HepG2 (cell line): Measurements from ENCODE around the gene SLTM. TPM values are rescaled to one million over a fixed set of nuclear protein-coding genes. Genes with fewer than 3 reads are reported as not detected.

ENCODE experiments used
- ATAC-seq: fragments of 200-7000 bp; cut with Tn5 transposase; 3 replicates; pipeline ENCODE4 v1.9.1; 2020; ENCODE audit warnings: mild to moderate bottlenecking, moderate library complexity
- BruUV-seq: library from RNA; stranded (reverse); fragments of 400-500 nt; replicated peaks from 2 replicates; lab custom pipeline; 2021; lab: Mats Ljungman, UMichigan
- CTCF ChIA-PET: fragments of 300-600 bp; formaldehyde crosslinking; extraction: SDS; loops from one replicate; lab custom pipeline; 2021; ENCODE audit warnings: low total read pairs, inconsistent platforms, low intra/inter-chr PET ratio; lab: Yijun Ruan, JAX
- POLR2A ChIA-PET: fragments of 350-600 bp; sonication (Branson Sonifier 250); formaldehyde crosslinking; loops from one replicate; lab custom pipeline; 2020; ENCODE audit warnings: antibody characterized with exemption, inconsistent platforms; lab: Yijun Ruan, JAX
- DNase-seq: peaks from one replicate; pipeline ENCODE4 v3.0.0-alpha.2; 2015; ENCODE audit warnings: low spot score
- FAIRE-seq: peaks from 3 replicates; lab custom pipeline; 2011; peaks lifted over from hg19 to GRCh38; lab: Jason Lieb, UNC
- H2AFZ ChIP-seq: one replicate; pipeline ENCODE4 v1.6.1; 2011; ENCODE audit warnings: low read length, inconsistent platforms
- H3K27ac ChIP-seq: fragments of 300-600 bp; 3 replicates; pipeline ENCODE4 v1.8.0; 2011; ENCODE audit warnings: mixed run types, mild to moderate bottlenecking, mixed read lengths, low read length, inconsistent platforms; ENCODE audit not compliant: insufficient read depth; ENCODE audit errors: extremely low read length
- H3K27me3 ChIP-seq, 2 experiments: fragments of 200-600 bp in 1 of 2; 2 replicates in 1 of 2; 3 replicates in 1 of 2; pipeline versions ENCODE4 v1.6.0 to v1.8.0; 2011; ENCODE audit warnings: low read length in 2 of 2, mild to moderate bottlenecking in 2 of 2, moderate library complexity in 2 of 2, inconsistent platforms in 1 of 2; ENCODE audit not compliant: insufficient read depth in 2 of 2, control insufficient read depth in 1 of 2
- H3K36me3 ChIP-seq, 2 experiments: fragments of 200-600 bp in 1 of 2; replicated peaks in 1 of 2; 2 replicates in 1 of 2; 3 replicates in 1 of 2; pipeline versions ENCODE4 v1.5.1 to v1.8.0; 2011; ENCODE audit warnings: low read length in 2 of 2, inconsistent platforms in 1 of 2; ENCODE audit not compliant: insufficient read depth in 2 of 2, control insufficient read depth in 1 of 2
- H3K4me1 ChIP-seq: 2 replicates; pipeline ENCODE4 v1.5.1; 2012; ENCODE audit warnings: low read length, inconsistent platforms; ENCODE audit not compliant: insufficient read depth
- H3K4me2 ChIP-seq: 2 replicates; pipeline ENCODE4 v1.6.0; 2011; ENCODE audit warnings: low read depth, low read length, inconsistent platforms
- H3K4me3 ChIP-seq, 3 experiments: fragments of 200-600 bp in 1 of 3; sonication (generic), shearing (Covaris generic) in 1 of 3; replicated peaks in 1 of 3; 2 replicates each; pipeline ENCODE4 v1.5.1; 2011 to 2016; ENCODE audit warnings: low read length in 3 of 3, inconsistent platforms in 2 of 3, low read depth in 2 of 3, mild to moderate bottlenecking in 2 of 3, control low read depth in 1 of 3, mixed read lengths in 1 of 3; ENCODE audit not compliant: insufficient read depth in 1 of 3
- H3K79me2 ChIP-seq: one replicate; pipeline ENCODE4 v1.6.1; 2011; ENCODE audit warnings: low read length, inconsistent platforms; ENCODE audit not compliant: insufficient read depth
- H3K9ac ChIP-seq: 2 replicates; pipeline ENCODE4 v1.6.0; 2011; ENCODE audit warnings: mild to moderate bottlenecking, low read depth, low read length, inconsistent platforms; ENCODE audit not compliant: insufficient read depth
- H3K9me3 ChIP-seq: 2 replicates; pipeline ENCODE4 v1.5.1; 2012; ENCODE audit warnings: mild to moderate bottlenecking, low read length
- H4K20me1 ChIP-seq: 2 replicates; pipeline ENCODE4 v1.6.0; 2011; ENCODE audit warnings: inconsistent platforms, mild to moderate bottlenecking, low read length, moderate library complexity; ENCODE audit not compliant: insufficient read depth
- AKAP8 ChIP-seq: sonication (generic); formaldehyde crosslinking; IDR thresholded peaks from 2 replicates; pipeline ENCODE4 v1.5.1; 2020; ENCODE audit warnings: mild to moderate bottlenecking, missing genetic modification reagents
- HNRNPLL ChIP-seq: fragments of 200-400 bp; formaldehyde crosslinking; IDR thresholded peaks from 2 replicates; pipeline ENCODE4 v1.6.1; 2017; ENCODE audit warnings: mild to moderate bottlenecking, low read depth, low read length; ENCODE audit not compliant: poor library complexity, severe bottlenecking
- PHF8 ChIP-seq: sonication (generic); formaldehyde crosslinking; IDR thresholded peaks from 2 replicates; pipeline ENCODE4 v1.5.0; 2020; ENCODE audit warnings: missing genetic modification reagents
- RAD51 ChIP-seq: fragments of 450-650 bp; IDR thresholded peaks from 2 replicates; pipeline ENCODE4 v1.6.1; 2016; ENCODE audit warnings: borderline replicate concordance
- SUZ12 ChIP-seq: fragments of 150-350 bp; IDR thresholded peaks from 2 replicates; pipeline ENCODE4 v1.6.1; 2014; ENCODE audit warnings: low read depth, low read length
- TMF1 ChIP-seq: sonication (generic); formaldehyde crosslinking; IDR thresholded peaks from 2 replicates; pipeline ENCODE4 v1.8.1; 2022; ENCODE audit warnings: low read depth, missing genetic modification reagents
- ZBTB42 ChIP-seq: sonication (generic); formaldehyde crosslinking; IDR thresholded peaks from 2 replicates; pipeline ENCODE4 v1.5.0; 2020; ENCODE audit warnings: mild to moderate bottlenecking, missing genetic modification reagents
- ZEB1 ChIP-seq: IDR thresholded peaks from 2 replicates; pipeline ENCODE4 v1.6.1; 2012; ENCODE audit warnings: mild to moderate bottlenecking, low read depth, inconsistent platforms; ENCODE audit not compliant: insufficient replicate concordance
- WGBS: methylation state at CpG from one replicate; pipeline ENCODE4 v1.1.6; 2017; ENCODE audit warnings: low lambda C conversion rate; 5-methylcytosine and 5-hydroxymethylcytosine counted together
- in situ Hi-C: cut with HindIII; loops from 2 replicates; pipeline ENCODE4 v1.10.0; 2017; ENCODE audit warnings: low pct_unique_long_range_greater_than_20kb; ENCODE audit not compliant: extremely low pct_ligation_motif_present
- intact Hi-C: fragments of 100-400 bp; cut with micrococcal nuclease; formaldehyde crosslinking; loops from one replicate; pipeline ENCODE4 v1.10.0; 2022; ENCODE audit not compliant: unreplicated experiment
- polyA plus RNA-seq, 8 experiments: library from polyadenylated mRNA; depleted of rRNA in 3 of 8; stranded (reverse) in 7 of 8; unstranded in 1 of 8; fragments of >200 nt; fragmentation: Illumina TruSeq in 4 of 8; extraction: Trizol in 4 of 8; gene quantifications; 2 replicates each; pipeline versions ENCODE4 v1.2.1 to v1.2.3, GENCODE V29; 2011 to 2016; ENCODE audit warnings: low read depth in 4 of 8, missing spikeins in 1 of 8, mixed read lengths in 1 of 8; ENCODE audit not compliant: insufficient read depth in 1 of 8
- total RNA-seq, 5 experiments: library from RNA; depleted of rRNA; stranded (reverse); fragments of >200 nt; fragmentation: Illumina TruSeq; extraction: Trizol; gene quantifications; 2 replicates each; pipeline ENCODE4 v1.2.3, GENCODE V29; 2016; ENCODE audit warnings: low read depth in 1 of 5
- TF ChIP-seq, protein P1 (sequence below): sonication (generic); formaldehyde crosslinking; IDR thresholded peaks from 2 replicates; pipeline ENCODE4 v1.4.0; 2020; ENCODE audit warnings: missing genetic modification reagents, borderline replicate concordance
- TF ChIP-seq, protein P2 (sequence below): sonication (generic); formaldehyde crosslinking; IDR thresholded peaks from 2 replicates; pipeline ENCODE4 v1.5.1; 2020; ENCODE audit warnings: missing genetic modification reagents, mild to moderate bottlenecking, borderline replicate concordance
- TF ChIP-seq, protein P3 (sequence below): fragments of 450-650 bp; IDR thresholded peaks from 2 replicates; pipeline ENCODE4 v1.6.1; 2017
- TF ChIP-seq, protein P4 (sequence below): sonication (generic); formaldehyde crosslinking; IDR thresholded peaks from 2 replicates; pipeline ENCODE4 v1.5.0; 2020; ENCODE audit warnings: missing genetic modification reagents

The SLTM gene
- total and polyA plus RNA-seq, 2 of the 13 experiments (the other 11 are each of a cell fraction or from before 2014, with no cell fraction given) = 22.0 to 64.2 TPM

DNA sequence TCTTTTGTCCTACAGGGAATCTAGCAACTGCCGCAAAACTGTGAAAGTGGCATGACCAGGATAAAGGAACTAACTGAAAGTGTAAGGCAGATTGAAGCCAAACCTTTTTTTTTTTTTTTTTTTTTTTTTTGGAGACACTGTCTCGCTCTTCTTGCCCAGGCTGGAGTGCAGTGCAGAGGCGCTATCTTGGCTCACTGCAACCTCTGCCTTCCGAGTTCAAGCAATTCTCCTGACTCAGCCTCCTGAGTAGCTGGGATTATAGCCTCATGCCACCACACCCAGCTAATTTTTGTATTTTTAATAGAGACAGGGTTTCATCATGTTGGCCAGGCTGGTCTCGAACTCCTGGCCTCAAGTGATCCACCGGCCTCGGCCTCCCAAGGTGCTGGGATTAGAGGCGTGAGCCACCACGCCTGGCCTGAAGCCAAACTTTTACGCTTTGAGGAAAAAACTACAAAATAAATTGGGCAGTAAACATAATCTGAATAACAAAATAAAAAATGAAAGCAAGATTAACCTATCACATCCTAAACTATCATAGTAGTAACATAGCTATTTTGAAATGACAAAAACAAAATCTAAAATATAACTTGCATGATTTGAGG lies 9.7 kb downstream of the SLTM start:
- Histone ChIP-seq H3K79me2 (peaks cover 72% of the 10 kb centered on the region), H3K27me3 (no peaks in the 10 kb centered on the region), H2AFZ (no peak overlapping the region), H3K4me2 (no peak overlapping the region), H3K36me3 (peaks cover 7 to 55% of the 10 kb centered on the region in 2 experiments; a peak in 4 of 5 replicates), H3K9ac (no peak overlapping the region), H3K9me3 (no peaks in the 10 kb centered on the region), H4K20me1 (peaks cover 2% of the 10 kb centered on the region; the same call in 1 of the 2 replicates)
- ATAC-seq (no peak), DNase-seq (no peak)
- 98% methylated on average over 10 of the region's 10 CpGs for WGBS
- intact Hi-C loops = no loop called here
- no TSS peak for BruUV-seq
- POLR2A ChIA-PET = no interaction called here
- TF ChIP-seq ZEB1 (no peak), AKAP8 (CRISPR knock-in tag) (no peak), TMF1 (no peak), SUZ12 (no peak), RAD51 (no peak), PHF8 (CRISPR knock-in tag) (no peak), ZBTB42 (no peak), HNRNPLL (no peak)
- TF ChIP-seq, protein P1, sequence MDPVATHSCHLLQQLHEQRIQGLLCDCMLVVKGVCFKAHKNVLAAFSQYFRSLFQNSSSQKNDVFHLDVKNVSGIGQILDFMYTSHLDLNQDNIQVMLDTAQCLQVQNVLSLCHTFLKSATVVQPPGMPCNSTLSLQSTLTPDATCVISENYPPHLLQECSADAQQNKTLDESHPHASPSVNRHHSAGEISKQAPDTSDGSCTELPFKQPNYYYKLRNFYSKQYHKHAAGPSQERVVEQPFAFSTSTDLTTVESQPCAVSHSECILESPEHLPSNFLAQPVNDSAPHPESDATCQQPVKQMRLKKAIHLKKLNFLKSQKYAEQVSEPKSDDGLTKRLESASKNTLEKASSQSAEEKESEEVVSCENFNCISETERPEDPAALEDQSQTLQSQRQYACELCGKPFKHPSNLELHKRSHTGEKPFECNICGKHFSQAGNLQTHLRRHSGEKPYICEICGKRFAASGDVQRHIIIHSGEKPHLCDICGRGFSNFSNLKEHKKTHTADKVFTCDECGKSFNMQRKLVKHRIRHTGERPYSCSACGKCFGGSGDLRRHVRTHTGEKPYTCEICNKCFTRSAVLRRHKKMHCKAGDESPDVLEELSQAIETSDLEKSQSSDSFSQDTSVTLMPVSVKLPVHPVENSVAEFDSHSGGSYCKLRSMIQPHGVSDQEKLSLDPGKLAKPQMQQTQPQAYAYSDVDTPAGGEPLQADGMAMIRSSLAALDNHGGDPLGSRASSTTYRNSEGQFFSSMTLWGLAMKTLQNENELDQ (CRISPR knock-in tag) = no peak
- TF ChIP-seq, protein P2, sequence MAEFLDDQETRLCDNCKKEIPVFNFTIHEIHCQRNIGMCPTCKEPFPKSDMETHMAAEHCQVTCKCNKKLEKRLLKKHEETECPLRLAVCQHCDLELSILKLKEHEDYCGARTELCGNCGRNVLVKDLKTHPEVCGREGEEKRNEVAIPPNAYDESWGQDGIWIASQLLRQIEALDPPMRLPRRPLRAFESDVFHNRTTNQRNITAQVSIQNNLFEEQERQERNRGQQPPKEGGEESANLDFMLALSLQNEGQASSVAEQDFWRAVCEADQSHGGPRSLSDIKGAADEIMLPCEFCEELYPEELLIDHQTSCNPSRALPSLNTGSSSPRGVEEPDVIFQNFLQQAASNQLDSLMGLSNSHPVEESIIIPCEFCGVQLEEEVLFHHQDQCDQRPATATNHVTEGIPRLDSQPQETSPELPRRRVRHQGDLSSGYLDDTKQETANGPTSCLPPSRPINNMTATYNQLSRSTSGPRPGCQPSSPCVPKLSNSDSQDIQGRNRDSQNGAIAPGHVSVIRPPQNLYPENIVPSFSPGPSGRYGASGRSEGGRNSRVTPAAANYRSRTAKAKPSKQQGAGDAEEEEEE (CRISPR knock-in tag) = no peak
- TF ChIP-seq, protein P3, sequence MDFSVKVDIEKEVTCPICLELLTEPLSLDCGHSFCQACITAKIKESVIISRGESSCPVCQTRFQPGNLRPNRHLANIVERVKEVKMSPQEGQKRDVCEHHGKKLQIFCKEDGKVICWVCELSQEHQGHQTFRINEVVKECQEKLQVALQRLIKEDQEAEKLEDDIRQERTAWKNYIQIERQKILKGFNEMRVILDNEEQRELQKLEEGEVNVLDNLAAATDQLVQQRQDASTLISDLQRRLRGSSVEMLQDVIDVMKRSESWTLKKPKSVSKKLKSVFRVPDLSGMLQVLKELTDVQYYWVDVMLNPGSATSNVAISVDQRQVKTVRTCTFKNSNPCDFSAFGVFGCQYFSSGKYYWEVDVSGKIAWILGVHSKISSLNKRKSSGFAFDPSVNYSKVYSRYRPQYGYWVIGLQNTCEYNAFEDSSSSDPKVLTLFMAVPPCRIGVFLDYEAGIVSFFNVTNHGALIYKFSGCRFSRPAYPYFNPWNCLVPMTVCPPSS = no peak
- TF ChIP-seq, protein P4, sequence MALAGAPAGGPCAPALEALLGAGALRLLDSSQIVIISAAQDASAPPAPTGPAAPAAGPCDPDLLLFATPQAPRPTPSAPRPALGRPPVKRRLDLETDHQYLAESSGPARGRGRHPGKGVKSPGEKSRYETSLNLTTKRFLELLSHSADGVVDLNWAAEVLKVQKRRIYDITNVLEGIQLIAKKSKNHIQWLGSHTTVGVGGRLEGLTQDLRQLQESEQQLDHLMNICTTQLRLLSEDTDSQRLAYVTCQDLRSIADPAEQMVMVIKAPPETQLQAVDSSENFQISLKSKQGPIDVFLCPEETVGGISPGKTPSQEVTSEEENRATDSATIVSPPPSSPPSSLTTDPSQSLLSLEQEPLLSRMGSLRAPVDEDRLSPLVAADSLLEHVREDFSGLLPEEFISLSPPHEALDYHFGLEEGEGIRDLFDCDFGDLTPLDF (CRISPR knock-in tag) = no peak
- TF ChIP-seq, all 625 proteins: peak for 0
- Histone ChIP-seq H3K4me3 (no peak overlapping the region), H3K27ac (no peak overlapping the region), H3K4me1 (no peaks in the 10 kb centered on the region)
- CTCF ChIA-PET = no interaction called here
- FAIRE-seq = no peak
- in situ Hi-C loops = no loop called here
